Astrocyte (in vitro differentiated cells and primary cell): ENCODE results near the gene PARP8.

Source experiments
- CTCF ChIP-seq: IDR thresholded peaks from 2 replicates; pipeline ENCODE4 v1.5.1; 2011; ENCODE audit warnings: low read depth, mild to moderate bottlenecking, inconsistent platforms, low read length, moderate library complexity; ENCODE audit not compliant: insufficient read depth
- EZH2 ChIP-seq: IDR thresholded peaks from 2 replicates; pipeline ENCODE4 v1.6.1; 2012; ENCODE audit warnings: mild to moderate bottlenecking, low read length, inconsistent platforms; ENCODE audit not compliant: insufficient read depth

- TF ChIP-seq CTCF (no peak), EZH2 (no peak)
These were observed 61.4 kb downstream of the PARP8 start for GRCh38 chr5:50727845-50728244.
